OCI-M1 (cell line): Measurements from ENCODE around the gene SEC61A2.

Experiments used
- DNase-seq: peaks from one replicate; lab custom pipeline; 2025; lab: John Stamatoyannopoulos, UW

Gene SEC61A2

DNA sequence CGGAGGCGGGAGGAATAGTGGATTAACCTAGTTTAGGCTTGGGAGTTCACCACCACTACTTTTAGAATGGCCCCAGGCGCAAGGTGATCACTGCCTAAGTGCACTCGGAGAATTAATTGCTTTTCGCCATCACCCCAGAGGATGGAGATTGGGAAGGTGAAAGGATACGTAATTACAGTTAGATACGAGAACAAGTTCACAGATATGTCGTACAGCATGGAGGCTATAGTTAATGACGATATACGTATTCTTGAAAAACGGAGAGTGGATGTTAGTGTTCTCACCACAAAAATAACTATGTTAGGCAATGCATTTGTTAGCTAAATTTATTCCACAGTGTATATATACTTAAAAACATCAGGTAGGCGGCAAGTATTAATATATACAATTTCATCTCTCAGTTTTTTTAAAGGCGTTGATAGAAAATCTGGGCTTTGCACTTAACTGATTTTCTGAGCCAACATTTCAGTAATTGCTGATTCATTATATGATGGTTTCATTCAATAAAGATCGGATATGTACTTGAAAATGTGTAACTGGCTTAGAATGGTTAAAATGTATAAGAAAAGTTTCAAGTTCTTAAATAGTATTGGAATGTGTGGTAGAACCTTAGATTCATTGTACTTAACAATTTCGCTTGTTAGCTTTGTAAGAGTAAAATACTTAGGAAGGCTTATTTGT is 67.2 kb downstream of the SEC61A2 start:
- no peak for DNase-seq

DNA sequence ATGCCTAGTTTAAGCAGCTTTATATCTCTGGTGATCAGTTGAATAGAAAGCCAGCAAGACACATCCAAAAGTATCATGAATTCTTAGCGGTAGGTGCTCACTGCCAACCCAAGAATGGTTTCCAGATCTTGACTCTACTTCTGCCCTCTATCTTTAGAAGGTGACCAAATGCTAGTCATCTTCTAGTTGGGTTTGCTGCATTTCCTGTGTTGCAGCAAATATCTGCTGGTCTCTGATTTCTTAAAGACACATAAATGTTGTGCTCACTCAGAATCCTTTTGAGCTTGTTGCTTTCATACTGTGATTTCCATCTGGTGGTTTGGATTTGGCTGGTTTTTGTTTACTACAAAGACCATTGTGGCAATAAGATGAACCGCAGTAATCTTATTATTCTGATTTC is 68.7 kb downstream of the SEC61A2 start:
- DNase-seq = peak; percentile 6

DNA sequence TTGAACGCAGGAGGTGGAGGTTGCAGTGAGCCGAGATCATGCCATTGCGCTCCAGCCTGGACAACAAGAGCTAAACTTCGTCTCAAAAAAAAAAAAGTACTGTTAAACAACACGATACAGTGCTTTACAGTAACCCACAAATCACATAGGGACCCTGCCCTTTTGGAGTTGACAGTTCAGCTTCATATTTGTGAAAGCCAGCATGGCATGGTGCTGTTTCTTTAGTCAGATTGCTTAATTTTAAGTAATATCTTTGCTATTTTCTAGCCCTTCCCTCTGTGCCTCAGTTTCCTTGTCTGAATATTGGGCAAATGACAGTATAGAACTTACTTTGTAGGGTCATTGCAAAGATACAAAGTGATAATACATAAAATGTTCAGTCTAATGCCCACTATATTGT is 71.4 kb downstream of the SEC61A2 start:
- no peak for DNase-seq

DNA sequence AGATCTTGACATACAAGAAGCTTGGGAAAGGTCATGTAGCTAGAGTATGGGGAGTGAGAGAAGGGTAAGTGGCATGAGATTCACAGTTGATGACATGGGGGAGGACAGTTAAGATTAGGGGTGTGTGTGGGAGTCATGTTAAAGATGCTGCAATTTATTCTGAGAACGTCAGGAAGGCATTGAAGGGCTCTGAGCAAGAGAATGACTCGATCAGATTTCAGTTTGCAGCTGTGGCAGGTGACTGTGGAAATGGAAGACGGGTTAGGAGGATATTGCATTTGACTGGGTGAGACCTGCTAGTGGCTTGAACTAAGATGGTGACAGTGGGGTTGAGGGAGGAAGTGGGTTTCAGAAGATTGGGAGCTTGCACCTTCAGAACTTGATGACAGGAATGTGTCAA is 72.1 kb downstream of the SEC61A2 start:
- DNase-seq = no peak

DNA sequence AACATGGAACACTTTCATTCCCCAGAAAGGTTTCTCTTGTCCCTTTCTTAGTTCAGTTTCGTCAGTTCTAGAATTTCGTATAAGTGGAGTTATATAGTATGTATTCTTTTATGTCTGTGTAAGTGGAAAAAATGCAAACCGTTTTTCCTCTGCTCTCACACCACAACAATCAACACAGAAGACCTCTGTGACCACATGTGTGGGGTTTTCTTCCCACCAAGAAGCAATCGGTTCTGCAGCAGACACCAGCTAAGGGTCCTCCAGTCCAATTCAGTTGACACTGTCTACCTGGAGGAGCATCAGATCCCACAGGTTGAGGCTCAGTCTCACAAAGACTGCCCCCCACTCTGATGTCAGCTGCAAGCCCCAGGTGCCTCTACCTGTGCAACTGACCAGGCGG is 72.7 kb downstream of the SEC61A2 start:
- no peak for DNase-seq

- DNase-seq = no peak
Observed at GRCh38 chr10:12205082-12205481, 75.6 kb downstream of the SEC61A2 start.

DNA sequence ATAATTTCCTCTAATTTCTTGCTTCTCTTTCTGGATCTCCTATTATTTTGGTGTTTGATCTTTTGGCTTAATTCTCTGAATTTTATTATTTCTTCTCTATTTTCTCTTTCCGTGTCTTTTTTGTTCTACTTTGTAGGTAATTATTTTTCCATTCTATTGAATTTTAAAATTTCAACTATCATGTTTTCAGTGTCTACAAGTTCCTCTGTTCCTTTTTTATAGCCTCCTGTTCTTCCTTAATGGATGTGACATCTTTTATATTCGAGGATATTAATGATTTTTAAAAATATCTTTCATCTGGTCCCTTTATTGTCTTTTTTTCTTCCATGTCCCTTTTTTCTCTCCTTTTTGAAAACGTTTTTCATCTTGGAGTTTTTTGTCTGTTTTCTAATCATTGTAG is 77.6 kb downstream of the SEC61A2 start:
- no peak for DNase-seq

DNA sequence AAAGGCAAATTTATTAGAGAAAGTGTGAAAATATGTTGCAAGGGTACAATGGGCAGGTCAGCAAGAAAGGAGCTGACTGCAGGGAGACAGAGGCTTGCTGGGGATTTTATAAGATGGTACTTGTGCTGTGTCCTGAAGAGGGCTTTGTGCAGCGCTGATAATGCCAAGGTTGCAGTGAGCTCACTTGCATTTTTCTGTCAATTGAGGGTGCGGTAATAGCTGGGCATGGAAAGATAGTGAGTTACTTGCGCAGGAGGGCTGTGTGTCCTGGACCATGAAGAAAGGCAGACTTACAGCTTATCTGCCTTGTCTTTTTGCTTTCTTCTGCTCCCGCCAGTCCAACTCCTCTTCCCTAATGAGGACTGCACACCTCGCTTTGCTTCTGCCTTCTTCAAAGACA is 79.0 kb downstream of the SEC61A2 start:
- no peak for DNase-seq

DNA sequence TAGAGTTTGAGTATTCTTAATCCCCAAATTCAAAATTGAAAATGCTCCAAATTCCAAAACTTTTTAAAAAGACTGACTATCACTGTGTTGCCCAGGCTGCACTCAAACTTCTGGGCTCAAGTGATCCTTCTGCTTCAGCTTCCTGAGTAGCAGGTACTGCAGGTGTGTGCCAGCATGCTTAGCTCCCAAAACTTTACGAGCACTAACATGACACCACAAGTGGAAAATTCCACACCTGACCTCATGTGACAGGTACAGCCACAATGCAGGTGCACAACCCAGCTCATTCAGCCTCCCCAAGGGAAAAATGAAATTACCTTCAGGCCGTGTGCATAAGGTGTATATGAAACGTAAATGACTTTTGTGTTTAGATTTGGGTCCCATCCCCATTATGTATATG is 83.0 kb downstream of the SEC61A2 start:
- DNase-seq = no peak

GRCh38 chr10:12213621-12214020 is 84.1 kb downstream of the SEC61A2 start:
- DNase-seq = no peak

GRCh38 chr10:12214093-12214492 is 84.6 kb downstream of the SEC61A2 start:
- DNase-seq = no peak

DNA sequence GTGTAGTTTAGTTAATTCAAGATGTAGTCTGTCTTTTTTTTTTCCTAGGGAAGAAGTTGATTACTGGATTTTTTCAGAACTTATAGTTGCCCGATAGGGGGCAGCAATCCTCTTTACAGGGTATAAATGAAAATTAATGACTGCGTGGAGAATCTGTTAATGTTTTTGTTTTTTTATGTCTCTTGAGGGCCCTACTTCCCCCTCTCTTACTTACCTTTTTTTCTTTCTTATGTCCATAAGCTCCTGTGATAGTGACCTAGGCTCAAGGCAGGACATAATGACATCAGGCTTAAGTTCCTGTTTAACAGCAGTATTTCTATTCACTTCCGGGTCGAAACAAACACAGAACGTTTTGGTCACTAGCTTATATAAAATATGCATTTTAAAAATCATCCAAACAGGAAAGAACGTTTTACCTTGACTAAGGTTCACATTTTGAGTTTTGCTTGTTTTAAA is 85.3 kb downstream of the SEC61A2 start:
- DNase-seq = peak; percentile 80
